HEK293 (cell line): ENCODE measurements around the gene BHLHE23.

ENCODE experiments used
- CTCF ChIP-seq: fragments of 450-650 bp; formaldehyde crosslinking; IDR thresholded peaks from 2 replicates; pipeline ENCODE4 v1.5.1; 2016; ENCODE audit warnings: missing biosample characterization, missing genetic modification characterization
- GLI2 ChIP-seq: fragments of 450-650 bp; formaldehyde crosslinking; IDR thresholded peaks from 2 replicates; pipeline ENCODE4; 2017; ENCODE audit warnings: missing biosample characterization, missing genetic modification characterization, low read depth, borderline replicate concordance
- MEIS1 ChIP-seq: sonication (generic); formaldehyde crosslinking; IDR thresholded peaks from 2 replicates; pipeline ENCODE4 v1.8.1; 2022; ENCODE audit warnings: missing genetic modification reagents, mild to moderate bottlenecking, borderline replicate concordance
- ZNF24 ChIP-seq: fragments of 450-650 bp; formaldehyde crosslinking; IDR thresholded peaks from 2 replicates; pipeline ENCODE4 v1.5.1; 2016; ENCODE audit warnings: missing biosample characterization, missing genetic modification characterization
- ZNF280C ChIP-seq: fragments of 450-650 bp; formaldehyde crosslinking; IDR thresholded peaks from 2 replicates; pipeline ENCODE4 v1.5.1; 2016; ENCODE audit warnings: missing biosample characterization, missing genetic modification characterization
- ZNF544 ChIP-seq: fragments of 450-650 bp; formaldehyde crosslinking; IDR thresholded peaks from 2 replicates; pipeline ENCODE4 v1.5.0; 2017; ENCODE audit warnings: missing biosample characterization, missing genetic modification characterization
- ZSCAN18 ChIP-seq: fragments of 450-650 bp; formaldehyde crosslinking; IDR thresholded peaks from 2 replicates; pipeline ENCODE4 v1.5.1; 2016; ENCODE audit warnings: missing biosample characterization, missing genetic modification characterization
- ZSCAN5A ChIP-seq: fragments of 450-650 bp; formaldehyde crosslinking; IDR thresholded peaks from 2 replicates; pipeline ENCODE4 v1.5.1; 2016; ENCODE audit warnings: missing biosample characterization, missing genetic modification characterization

GRCh38 chr20:63045991-63046390 lies 39.2 kb upstream of the BHLHE23 start:
- TF ChIP-seq MEIS1 (CRISPR knock-in tag) (no peak), CTCF (no peak), ZNF280C (tag by site-specific recombination) (no peak), ZNF24 (tag by site-specific recombination) (no peak), ZSCAN5A (tag by site-specific recombination) (no peak), GLI2 (tag by site-specific recombination) (no peak), ZNF544 (tag by site-specific recombination) (no peak), ZSCAN18 (tag by site-specific recombination) (no peak)
